ENCODE measurements around the gene ALAS1.
"Not testable (repeated sequence)": the region's sequence is repeated elsewhere in the genome, so short reads cannot be mapped to it uniquely, and the experiment has no call there.

ALAS1 gene

DNA sequence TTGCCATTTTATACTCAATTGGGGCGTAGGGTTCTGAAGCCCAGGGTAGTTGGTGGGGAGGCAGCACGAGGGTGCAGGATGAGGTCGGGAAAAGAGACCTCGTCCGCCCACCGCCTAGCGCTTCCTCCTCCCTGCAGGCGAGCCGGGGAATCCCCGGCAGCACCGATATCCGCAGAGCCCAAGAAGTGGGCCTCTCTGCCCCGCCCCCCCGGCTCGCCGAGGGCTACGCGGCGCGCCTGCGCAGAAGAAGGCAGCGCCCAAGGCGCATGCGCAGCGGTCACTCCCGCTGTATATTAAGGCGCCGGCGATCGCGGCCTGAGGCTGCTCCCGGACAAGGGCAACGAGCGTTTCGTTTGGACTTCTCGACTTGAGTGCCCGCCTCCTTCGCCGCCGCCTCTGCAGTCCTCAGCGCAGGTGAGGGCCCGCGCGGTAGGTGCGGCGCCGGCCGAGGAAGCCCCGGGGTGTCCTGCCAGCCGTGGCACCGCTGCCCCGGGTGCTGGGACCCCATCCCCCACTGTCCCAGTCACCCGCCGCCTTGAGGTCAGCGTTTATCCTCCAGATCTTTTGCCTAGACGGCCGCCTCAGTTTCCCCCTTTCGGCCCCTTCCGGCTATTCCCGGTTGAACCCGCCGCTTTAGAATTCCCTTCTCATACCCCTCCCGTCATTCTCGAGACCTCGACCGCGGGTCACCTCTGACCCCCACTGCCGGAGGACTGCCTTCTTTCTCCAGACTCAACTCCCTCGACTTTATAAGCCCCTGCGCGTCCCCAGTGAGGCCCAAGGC, at the start of gene ALAS1:
ALAS1 (plus strand) TSS at position 319 of the 784 bp plus-strand sequence. CDS start 1,082 bp downstream, outside the sequence.
- peak; percentile 93 for DNase-seq

DNA sequence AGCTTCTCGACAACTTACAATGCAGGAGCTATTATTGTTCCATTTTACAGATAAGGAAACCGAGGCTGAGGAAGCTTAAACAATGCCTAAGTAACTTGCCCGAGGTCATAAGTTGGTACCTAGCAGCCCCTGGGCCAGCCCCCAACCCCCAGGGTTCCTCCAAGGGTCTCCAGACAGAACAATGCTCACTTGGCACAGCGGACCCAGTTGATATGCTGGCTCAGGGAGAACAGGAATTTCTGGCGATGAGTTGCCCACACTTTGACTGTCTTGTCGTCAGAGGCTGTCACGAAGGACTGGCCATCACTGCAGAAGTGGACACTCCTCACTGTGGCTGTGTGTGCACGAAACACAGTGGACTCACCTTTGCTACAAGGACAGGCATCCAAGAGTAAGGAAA, 48.9 kb upstream of the ALAS1 start:
- DNase-seq: no peak

DNA sequence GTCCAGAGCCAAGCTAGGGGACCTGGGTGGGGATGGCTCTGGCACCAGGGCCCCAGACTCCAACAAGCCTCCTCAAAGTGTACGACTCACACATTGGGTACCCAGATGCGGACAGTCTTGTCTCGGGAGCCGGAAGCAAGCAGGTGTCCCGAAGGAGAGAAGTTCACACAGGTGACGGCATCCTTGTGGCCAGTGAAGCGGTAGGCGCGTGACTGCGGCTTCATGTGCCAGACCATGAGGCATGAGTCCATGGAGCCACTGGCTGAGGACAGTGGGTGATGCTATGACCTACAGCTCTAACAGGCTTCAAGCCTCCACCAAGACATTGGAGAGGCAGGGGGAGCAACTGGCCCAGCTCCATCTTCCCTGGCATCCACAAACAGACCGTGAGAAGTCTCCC, 48.2 kb upstream of the ALAS1 start:
- DNase-seq: no peak

DNA sequence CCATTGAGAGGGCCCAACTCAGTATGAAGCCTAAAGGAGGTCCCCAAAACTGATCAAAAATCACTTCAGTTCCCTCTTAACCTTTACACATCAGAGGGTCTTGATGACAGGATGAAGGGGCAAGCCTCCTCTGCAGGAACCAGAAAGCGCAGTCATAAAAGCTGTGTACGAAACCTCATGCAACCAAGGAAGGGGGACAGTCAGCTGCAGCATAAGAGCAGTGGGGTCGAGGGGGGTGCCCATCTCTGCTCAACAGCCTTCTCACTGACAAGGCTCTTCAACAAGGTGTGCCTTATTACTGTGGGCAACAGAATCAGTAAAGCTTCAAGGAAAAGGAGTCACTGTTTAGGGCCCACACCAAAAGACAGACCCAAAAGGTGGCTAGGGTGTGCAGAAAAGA, 47.6 kb upstream of the ALAS1 start:
- DNase-seq: no peak

DNA sequence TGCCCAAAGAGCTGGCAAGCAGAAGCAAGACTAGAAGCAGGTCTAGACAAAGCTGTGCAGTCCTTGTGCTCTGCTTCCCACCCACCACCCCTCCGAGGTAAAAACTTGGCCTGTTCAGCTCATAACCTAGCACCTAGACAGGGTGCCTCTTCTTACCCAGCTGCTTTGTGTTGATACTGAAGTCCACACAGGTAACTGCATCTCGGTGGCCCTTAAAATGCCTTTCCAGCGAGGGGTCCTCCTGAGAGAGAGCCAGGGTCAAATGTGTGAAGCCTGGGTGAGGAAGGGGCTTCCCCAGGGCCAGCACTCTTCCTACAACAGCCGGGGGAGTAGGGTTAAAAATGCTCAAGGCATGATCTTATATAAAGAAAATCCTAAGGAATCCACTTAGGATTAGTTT, 47.1 kb upstream of the ALAS1 start:
- DNase-seq: no peak

DNA sequence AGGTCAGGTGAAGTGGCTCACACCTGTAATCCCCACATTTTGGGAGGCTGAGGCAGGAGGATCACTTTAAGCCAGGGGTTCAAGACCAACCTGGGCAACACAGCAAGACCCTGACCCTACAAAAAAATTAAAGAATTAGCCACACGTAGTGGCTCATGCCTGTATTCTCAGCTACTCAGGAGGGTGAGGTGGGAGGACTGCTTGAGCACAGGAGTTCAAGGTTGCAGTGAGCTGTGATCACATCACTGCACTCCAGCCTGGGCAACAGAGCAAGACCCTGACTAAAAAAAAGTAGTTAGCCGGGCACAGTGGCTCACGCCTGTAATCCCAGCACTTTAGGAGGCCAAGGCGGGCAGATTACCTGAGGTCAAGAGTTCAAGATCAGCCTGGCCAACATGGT, 46.0 kb upstream of the ALAS1 start:
- DNase-seq: not testable (repeated sequence)

DNA sequence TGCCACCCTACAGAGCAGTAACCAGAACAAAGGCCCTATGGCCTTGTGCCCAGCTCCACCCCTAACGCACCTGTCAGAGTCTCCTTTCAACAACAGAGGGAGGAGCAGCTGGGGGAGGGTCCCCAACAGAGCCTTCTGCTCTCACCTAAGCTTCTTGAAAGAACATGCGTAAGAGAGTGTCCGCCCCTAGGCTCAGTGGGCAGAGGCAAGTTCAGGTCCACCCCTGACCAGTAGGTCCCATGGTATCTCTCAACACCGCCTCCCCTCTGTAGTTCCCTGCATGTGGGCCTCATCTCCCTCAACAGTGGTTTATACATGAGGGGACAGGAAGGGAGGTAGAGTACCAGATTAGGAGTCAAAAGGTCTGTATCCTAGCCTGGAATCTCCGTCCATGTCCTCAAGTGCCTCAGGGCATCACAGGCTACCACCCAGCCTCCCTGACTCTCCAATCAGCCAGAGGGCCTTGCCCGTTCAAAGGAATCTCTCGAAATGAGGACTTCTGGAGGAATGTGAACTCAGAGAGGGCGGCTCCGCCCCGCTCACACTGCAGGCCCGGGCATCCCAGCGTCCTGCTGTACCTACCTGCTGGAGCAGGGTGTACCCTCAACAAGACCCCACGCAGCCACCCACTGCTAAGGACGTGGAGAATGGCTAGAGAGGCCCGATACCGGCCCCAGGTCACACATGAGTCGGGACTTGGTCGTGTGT, 44.4 kb upstream of the ALAS1 start:
- no peak for DNase-seq

DNA sequence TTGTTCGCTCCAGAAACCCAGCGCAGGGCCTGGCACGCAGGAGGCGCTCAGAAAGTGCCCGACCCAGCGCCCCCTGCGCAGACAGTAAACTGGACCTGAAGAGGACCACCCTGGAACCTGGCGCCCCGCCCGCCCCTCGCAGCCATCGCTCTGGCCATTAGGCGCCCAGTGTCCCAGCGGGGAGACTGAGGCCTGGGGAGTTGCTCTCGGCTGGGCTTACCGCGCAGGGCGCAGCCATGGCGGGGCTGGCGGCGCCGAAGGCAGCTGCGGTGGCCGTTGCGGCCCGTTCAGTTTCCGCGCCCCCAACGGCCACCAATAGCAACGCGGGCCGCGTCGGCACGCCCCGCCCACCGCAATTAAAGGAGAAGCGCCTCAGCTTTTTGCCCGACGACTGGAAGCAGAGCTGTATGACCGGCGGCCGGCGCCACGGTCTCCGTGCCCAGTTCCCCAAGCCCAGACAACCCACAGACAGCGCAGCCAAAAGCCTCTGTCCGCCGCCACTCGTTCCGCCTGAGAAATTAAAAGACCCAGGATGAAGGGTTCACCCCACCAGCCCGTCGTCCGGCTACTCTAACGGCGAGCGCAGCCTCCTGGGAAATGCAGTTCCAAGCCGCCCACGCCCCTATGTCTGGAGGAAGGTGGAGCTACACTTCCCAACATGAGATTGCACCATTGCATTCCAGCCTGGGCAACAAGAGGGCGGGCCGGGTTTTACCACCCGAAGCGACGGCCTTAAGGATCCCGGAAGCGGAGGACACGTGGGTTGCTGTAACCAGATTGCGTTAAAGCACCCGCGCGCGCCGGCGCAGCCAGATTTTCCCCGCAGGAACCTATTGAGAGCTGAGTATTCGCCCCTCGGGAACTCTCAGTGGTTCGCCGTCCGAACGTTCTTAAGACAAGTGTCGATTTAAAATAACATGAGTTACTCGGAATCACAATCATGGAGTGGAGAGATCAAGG, 43.5 kb upstream of the ALAS1 start, which contains the start of gene POC1A:
POC1A (minus strand) TSS at position 289 of the 960 bp plus-strand sequence; CDS start at position 238, 51 bp downstream.
- peak; percentile 80 for DNase-seq

DNA sequence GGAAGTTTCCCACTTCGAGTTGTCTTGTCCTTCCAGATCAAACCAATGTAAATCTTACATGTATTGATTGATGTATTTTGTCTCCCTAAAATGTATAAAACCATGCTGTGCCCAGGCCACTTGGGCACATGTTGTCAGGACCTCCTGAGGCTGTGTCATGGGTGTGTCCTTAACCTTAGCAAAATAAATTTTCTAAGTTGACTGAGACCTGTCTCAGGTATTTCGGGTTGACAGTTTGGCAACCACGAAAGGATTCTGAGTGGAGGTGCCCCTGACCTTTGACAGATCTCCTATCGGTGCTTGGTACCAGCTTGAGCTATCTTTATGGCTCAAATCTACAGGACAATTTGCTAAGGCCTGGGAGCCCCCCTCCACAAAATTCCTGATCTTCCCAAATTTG, 42.0 kb upstream of the ALAS1 start:
- no peak for DNase-seq

DNA sequence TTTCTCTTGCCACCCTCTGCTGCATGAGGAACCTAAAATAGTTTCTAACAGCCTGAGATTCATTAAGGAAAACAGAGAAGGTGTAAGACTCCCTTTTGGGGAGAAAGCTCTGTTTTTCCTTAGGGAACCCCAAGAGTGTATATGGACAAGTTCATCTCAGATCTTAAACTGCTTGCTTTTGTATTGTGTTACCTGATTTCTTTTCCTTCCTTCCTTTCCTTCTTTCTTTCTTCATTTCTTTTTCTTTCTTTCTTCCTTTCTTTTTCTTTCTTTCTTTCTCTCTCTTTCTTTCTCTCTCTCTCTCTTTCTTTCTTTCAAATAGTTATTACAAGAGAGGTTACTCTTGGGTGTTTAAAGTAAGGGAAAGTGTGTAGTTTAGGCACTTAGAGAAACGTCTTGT, 38.5 kb upstream of the ALAS1 start:
- DNase-seq: no peak

DNA sequence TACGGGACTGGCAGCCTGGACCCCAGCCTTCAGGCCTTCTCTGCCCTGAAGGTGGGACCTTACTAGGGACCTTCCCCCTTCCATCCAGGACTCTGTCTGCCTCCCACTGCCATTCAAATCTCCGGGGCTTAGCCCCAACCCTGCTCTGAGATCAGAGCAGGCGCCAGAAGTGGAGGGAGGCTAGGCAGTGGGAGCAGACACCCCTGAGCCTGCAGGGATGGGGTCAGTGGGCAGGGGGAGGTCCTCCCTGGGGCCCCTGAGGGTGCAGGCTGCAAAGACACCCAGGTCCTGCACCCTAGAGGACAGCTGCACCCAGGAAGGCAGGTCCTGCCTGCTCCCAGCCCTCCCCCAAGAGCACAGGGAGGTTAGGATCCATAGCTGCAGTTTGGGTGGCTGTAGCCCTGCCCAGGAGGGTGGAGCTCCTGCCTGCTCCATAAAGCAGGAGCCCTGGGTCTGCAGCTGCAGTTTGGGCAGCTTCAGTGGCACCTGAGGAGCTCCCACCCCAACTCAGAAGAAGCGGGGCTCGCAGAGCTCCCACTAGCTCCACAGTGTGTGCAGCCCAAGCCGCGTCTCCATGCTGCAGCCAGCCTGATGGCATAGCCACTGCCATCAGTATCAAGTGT, 35.6 kb upstream of the ALAS1 start:
- no peak for DNase-seq

DNA sequence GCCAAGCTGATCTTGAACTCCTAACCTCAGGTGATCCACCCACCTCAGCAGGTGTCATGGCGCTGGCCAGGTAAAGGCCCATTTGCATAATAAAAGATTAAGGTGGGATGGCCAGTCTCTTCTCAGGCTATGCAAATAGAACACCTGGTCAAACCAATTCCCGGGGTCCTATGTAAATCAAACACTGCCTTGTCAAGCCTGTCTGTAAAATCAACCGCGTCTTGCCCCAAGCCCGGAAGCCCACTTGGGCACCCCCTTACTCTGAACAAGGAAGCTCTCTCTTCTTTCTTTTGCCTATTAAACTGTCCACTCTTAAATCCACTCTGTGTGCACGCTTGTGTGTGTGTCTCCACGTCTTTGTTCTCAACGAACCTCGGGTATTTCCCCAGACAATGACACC, 30.7 kb upstream of the ALAS1 start:
- DNase-seq: no peak

DNA sequence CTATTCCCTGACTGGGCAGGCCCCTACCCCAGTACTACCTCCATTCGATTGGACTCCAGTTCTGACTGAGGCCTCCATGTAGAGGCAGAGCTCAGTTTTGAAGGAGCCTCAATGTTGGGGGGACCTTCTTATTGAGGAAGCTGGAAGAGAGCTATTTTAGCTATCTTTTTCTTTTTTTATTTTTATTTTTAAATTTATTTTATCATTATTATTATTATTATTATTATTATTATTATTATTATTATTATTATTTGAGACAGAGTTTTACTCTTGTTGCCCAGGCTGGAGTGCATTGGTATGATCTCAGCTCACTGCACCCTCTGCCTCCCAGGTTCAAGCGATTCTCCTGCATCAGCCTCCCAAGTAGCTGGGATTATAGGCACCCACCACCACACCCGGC, 27.7 kb upstream of the ALAS1 start:
- DNase-seq: not testable (repeated sequence)

DNA sequence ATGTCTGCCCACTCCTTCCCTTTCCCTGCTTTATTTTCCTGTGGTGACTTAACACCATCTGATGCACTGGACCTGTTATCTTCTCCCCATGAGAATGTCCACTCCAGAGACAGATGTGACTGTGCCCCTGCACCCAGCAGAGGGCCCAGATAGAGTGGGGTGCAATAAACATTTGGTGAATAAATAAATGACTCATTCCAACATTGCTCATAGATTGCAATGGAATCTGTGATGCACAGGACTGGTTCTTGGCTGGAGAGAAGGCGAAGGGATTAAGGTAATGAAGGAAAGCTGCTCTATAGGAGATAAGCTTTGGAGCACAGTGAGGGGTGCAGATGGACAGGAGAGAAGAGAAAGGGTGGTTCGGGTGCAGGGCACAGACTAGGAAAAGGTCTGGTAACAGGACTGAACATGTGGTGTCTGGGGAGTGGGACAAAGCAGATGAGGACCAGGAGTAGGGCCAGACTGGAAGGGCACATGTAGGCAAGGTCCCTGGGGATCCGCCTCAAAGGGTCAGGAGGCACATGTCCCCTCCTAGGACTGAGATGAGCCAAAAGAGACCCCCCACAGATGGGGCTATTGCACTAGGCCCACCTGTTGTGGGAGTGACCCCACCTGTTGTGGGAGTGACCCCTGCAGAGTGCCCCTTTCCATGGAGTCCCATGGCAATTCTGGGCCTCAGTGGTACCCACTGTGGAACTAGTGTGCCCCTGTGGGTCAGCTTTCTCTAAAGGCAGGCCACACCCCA, 26.3 kb upstream of the ALAS1 start:
- no peak for DNase-seq

DNA sequence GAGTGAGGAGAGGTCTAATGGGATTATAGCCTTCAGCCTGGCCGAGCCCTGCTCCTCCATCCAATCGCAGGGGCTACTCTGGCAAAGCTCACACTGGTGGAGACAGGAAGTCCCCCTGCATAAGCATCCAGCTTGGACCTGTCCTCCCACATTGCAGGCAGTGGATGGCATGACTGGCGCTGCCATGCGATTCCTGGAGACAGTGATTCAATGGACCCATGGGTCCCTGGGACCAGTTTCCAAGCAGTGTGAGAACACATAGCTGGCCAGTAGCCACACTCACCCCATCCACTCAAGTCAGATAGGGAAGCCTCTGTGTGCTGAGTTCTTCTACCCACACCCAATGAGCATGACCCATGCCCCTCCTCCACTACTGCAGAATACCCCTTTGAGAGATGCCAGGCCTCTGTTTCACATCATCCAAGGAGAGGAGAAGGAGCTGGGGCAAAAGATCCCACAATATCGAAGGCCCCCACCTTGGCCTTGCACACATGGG, 25.6 kb upstream of the ALAS1 start:
- DNase-seq: no peak

DNA sequence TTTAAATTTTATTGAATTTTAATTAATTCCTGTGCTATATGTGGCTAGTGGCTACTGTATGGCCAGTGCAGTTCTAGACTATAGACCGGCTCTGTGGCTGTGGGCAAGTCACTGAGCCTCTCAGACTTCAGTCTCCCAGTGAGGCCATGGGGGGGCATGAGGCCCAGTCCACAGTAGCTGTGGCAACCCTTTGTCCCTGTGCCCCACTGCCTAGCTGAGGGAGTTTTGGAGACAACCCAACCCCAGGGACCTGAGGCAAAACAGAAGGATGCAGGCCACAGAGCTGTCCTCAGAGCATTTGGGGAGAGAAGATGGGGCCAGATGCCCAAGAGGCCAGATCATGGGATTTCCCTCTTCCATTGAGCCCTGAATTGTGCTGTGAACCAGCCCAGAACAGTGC, 24.9 kb upstream of the ALAS1 start:
- DNase-seq: no peak

DNA sequence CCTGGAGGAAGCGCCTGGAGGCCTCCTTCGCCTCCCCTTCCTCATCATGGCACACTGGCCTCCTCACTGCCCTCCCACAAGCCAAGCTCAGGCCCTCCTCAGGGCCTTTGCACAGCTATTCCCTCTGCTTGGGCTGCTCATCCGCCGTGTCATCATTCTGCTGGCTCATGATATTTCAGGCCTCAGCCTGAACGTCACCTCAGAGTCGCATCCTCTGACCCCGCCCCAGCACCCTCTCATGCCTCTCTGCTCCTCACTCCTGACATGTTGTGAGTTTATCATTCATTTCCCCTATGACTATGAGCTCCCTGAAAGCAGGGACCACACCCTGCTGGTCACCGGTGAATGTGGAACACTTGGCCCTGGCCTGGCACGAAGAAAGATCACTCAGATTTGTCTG, 23.1 kb upstream of the ALAS1 start:
- DNase-seq: no peak

DNA sequence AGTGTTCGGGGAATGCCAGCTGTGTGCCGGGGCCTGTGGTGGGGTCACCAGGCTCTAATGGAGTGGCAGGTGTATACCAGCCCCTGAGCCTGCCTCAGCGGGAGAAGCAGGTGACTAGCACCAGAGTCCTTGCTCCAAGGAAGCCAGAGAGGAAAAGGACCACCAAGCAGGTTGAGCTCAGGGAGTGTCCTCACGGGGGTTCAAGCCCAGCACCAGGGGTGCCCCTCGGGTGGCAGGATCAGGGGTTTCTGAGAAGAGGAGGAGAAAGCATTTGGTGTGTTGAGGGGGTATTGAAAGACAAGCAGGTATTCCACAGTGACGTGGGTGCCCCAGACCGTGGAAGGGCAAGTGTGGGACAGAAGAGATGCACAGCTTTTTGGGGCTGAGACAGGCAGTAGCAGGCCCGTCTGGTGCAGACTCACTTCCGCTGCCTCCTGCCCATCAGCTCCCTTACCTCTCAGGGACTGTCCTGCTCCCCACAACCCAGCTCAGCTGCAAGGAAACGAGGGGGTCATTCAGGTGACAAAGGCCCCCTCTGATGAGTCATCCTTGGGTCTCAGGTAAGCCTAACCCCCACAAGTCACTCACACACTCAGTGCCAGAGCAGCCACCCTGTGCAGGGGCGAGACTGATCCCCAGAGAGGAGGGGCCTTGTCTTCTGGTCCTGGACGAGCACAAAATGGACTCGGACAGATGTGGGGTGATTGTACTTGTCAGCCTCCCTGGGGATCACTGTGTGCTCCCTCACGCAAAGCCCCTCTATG, 22.4 kb upstream of the ALAS1 start:
- no peak for DNase-seq

DNA sequence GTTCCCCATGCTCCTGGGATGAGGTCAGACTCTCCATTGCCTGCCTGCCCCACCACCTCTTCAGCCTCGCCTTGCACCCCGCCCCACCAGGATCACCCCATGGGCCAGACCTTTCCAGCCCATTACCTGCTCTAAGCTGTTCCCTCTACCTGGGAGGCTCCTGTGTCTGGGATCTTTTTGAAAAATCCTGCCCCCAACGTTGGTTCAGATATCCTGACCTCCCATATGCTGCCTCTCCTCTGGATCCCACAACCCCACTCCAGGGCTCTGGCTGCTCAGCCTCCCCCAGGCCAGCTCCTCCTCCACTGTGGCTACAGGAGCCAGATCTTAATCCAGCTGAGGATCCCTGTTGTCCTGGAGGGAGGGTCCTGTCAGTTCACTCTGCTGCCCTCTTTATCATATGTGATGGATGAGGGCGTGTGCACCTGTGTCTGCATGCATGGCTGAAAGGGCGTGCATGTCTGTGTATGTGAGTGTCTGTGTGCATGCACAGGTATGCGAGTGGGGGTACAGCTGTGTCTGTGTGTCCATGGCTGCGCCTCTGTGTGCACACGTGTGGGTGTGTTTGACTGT, 21.7 kb upstream of the ALAS1 start:
- DNase-seq: no peak

DNA sequence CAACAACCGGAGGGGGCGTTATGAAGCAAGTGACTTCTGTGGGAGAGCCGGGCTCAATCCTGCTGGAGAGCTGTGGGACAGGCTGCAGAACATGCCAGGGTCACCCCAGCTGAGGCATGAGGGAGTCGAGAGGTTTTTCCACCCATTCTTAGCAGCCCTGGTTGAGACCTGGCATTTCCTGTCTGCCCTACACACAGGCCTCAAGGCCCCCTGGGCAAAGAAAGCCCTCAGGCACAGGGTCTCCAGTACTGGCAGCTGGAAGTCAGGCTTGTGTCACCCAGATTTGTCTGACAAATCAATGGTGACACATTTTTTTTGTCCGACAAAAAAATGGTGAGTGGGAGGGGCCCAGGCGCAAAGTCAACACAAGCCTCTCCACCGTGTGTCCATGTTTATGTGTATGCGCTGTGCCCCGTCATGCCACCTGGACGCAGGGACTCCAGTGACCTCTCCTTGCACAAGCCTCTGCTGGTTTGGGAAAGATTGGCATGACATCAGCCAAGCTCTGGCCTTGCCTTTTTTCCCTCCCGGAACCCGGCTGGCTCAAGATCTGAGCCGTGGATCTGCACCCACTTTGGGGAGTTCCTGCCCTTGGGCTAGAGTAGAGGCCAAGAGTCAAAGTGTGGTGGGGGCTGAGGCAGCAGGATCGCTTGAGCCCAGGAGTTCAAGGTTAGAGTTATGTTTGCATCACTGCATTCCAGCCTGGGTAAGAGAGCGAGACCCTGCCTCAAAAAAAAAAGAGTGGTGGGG, 20.8 kb upstream of the ALAS1 start:
- no peak for DNase-seq
